ENCODE data around the gene TPSG1. TPM values are rescaled to one million over a fixed set of nuclear protein-coding genes. Genes with fewer than 3 reads are reported as not detected.

Gene TPSG1
- total RNA-seq, 4 donors from 2014 or later: 1.5 TPM; not detected in 3

DNA sequence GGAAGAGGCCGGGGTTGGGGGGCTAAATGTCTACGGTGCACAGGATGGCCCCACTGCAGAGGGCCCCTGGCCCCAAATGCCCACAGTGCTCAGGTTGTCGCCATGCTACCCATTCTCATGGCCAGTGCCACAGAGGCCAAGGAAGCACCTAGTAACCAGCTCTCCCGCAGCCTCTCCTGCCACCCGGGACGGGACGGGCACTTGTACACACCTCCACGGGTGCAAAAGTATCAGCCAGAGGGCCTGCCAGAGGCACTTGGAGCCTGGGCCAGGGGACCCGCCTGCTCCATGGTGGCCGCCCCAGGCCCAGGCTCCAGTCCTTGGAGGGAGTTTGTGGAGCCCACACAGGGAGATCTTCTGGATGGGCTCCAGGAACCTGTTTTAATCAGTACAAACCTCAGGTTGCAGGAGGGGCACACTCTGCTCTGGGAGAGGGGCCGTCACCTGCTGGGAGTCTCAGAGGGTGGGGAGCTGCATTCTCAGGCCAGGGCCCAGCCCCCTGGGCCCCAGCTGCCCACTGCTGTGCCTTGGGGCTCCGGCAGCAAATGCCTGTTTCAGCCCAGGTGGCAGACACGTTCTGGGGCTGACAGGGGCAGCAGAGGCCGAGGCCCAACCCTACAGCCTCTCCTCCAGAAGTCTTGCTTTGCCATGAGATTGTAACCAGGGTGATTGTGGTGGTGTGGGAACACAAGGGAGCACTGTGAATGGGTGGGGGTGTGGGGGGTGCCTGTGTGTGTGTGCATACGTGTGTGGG is 38.7 kb upstream of the TPSG1 start:
- no peaks in the 10 kb centered on the region for H3K4me1 ChIP-seq
- H3K27ac ChIP-seq: no peak overlapping the region
- H3K4me3 ChIP-seq: no peak overlapping the region
- no peaks in the 10 kb centered on the region for H3K36me3 ChIP-seq
- DNase-seq: no peak
- TF ChIP-seq POLR2A (IDR thresholded peaks at IDR 0.05): no peak
- TF ChIP-seq, protein P1, sequence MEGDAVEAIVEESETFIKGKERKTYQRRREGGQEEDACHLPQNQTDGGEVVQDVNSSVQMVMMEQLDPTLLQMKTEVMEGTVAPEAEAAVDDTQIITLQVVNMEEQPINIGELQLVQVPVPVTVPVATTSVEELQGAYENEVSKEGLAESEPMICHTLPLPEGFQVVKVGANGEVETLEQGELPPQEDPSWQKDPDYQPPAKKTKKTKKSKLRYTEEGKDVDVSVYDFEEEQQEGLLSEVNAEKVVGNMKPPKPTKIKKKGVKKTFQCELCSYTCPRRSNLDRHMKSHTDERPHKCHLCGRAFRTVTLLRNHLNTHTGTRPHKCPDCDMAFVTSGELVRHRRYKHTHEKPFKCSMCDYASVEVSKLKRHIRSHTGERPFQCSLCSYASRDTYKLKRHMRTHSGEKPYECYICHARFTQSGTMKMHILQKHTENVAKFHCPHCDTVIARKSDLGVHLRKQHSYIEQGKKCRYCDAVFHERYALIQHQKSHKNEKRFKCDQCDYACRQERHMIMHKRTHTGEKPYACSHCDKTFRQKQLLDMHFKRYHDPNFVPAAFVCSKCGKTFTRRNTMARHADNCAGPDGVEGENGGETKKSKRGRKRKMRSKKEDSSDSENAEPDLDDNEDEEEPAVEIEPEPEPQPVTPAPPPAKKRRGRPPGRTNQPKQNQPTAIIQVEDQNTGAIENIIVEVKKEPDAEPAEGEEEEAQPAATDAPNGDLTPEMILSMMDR (IDR thresholded peaks at IDR 0.05): no peak
- peaks cover 0 to 13% of the 10 kb centered on the region in 2 donors for H3K27me3 ChIP-seq
- H3K9me3 ChIP-seq: no peaks in the 10 kb centered on the region
- intact Hi-C loops (cut with DNase I; ENCODE audit: low total_unique reads): no loop called here

DNA sequence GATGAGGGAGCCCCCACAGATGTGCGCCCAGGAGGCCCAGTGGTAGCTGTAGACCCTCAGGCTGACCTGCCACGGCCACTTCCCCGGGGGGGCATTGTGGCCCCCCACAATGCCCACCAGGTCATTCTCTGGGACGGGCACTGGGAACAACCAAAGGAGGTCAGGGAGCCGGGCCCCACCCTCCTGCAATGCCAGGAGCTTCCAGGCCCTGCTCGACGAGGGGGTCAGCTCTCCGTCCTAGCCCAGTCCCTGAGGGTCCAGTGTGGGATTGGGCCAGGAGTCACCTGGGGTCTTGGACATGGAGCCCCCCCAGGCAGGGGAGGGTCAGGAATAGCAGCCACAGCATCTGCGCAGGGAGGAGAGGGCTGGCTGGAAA is 37.8 kb upstream of the TPSG1 start:
- Histone ChIP-seq H3K27ac (no peak overlapping the region), H3K4me1 (no peaks in the 10 kb centered on the region), H3K9me3 (no peaks in the 10 kb centered on the region), H3K4me3 (no peak overlapping the region), H3K36me3 (no peaks in the 10 kb centered on the region), H3K27me3 (peaks cover 0 to 13% of the 10 kb centered on the region in 2 donors)
- DNase-seq: no peak
- intact Hi-C loops (cut with DNase I; ENCODE audit: low total_unique reads): no loop called here
- TF ChIP-seq POLR2A (IDR thresholded peaks at IDR 0.05): no peak
- TF ChIP-seq, protein P1 (IDR thresholded peaks at IDR 0.05): no peak

DNA sequence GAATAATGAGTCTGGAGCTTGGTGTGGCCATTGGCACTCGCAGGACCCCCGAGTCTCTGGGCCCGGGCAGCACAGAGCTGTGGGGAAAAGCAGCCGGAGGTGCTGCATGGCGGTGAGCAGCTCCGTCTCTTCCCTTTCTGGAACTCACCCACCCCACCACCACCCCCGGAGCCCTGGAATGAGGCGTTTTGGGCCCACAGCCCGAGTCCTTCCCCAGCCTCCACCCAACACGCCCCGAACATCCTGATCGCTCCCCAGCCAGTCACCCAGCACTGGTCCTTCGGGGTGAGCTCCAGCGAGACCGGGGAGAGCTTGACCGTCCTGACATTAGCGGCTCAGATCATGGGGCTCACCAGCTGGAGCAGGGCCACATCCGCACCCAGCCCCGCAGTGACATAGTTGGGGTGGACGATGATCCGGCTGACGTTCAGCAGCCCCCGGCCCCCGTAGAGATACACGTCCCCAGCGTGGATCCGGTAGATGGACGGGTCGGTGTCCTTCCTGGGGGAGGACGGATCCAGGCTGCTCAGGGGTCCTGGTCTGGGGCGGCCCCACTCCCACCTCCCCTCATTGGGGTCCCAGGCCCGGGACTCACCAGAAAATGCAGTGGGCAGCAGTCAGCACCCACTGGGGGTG is 37.3 kb upstream of the TPSG1 start:
- Histone ChIP-seq H3K36me3 (no peaks in the 10 kb centered on the region), H3K4me3 (no peak overlapping the region), H3K27me3 (peaks cover 0 to 13% of the 10 kb centered on the region in 2 donors), H3K27ac (no peak overlapping the region), H3K4me1 (no peaks in the 10 kb centered on the region), H3K9me3 (no peaks in the 10 kb centered on the region)
- DNase-seq: no peak
- intact Hi-C loops (cut with DNase I; ENCODE audit: low total_unique reads): no loop called here
- TF ChIP-seq POLR2A (IDR thresholded peaks at IDR 0.05): no peak
- TF ChIP-seq, protein P1 (IDR thresholded peaks at IDR 0.05): no peak

DNA sequence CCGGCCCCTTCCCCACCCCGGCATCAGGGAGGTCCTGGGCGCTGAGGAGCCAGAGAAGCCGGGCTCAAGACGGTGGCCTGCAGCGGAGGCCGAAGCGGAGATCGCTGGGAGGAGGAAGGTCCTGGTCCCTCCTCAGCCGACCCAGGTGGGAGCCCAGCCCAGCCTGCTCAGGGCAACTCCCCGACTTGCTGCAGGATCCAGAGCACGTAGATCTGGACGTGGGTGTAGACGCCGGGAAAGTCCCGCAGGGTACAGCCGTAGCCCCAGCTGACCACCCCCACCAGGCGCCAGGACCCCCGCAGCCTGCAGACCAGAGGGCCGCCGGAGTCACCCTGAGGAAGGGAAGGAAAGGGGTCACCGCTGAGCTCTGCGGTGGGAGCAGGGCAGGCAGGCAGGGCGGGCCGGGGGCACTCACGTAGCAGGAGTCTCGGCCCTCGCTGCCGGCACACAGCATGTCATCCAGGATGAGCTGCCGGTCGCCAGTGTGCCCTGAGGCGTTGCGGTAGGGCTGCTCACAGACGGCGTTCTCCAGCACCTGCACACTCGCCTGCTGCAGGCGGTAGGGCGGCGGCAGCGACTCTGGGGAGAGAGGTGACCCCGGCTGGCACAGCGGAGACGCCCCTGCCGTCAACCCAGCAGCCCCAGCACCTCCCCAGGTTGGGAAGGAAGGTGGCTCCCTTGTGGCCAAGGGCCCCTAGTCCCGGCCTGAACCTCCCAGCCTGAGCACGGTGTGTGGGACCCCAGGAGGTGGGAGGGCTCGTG is 36.2 kb upstream of the TPSG1 start:
- no peaks in the 10 kb centered on the region for H3K36me3 ChIP-seq
- intact Hi-C loops (cut with DNase I; ENCODE audit: low total_unique reads): no loop called here
- DNase-seq: no peak
- peaks cover 0 to 13% of the 10 kb centered on the region in 2 donors for H3K27me3 ChIP-seq
- no peak overlapping the region for H3K4me3 ChIP-seq
- TF ChIP-seq, protein P1 (IDR thresholded peaks at IDR 0.05): no peak
- TF ChIP-seq POLR2A (IDR thresholded peaks at IDR 0.05): no peak
- H3K4me1 ChIP-seq: no peaks in the 10 kb centered on the region
- no peaks in the 10 kb centered on the region for H3K9me3 ChIP-seq
- H3K27ac ChIP-seq: no peak overlapping the region

All from uterus (tissue), 4 donors.